DMS153 (cell line): ENCODE results near the gene PDE1C.

Experiments
- DNase-seq: peaks from one replicate; lab custom pipeline; 2025; lab: John Stamatoyannopoulos, UW

The PDE1C gene

DNA sequence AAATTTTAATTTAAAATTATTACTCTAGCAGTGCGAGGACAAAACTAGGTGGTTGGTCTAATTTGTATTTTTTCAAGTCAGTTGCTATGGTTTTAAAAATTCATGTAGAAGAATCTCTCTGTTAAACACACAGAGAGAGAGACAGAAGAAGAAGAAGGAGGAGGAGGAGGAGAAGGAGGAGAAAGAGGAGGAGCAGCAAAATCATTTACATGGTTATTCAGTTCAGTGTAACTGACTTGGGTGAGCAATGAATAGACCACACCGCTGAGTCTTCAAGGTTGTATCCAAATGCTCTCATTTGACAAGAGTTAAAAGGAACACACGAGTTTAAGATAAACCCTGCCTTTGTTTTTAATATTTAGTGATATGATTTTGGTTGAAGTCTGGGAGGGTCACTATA, 131.1 kb downstream of the PDE1C start:
- no peak for DNase-seq

DNA sequence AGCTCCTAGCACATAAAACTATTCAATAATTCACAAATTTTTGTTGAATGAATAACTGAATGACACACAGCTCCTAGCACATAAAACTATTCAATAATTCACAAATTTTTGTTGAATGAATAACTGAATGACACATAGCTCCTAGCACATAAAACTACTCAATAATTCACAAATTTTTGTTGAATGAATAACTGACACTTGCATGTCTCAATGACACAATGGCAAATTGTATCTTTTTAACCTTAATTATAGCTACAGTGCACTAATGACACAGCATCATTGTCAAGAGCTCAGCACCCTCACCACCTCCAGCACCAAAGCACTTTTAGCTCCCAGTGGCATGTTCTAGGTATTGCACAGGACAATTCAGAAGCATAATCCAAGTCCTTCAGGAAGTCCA, 131.6 kb downstream of the PDE1C start:
- no peak for DNase-seq

DNA sequence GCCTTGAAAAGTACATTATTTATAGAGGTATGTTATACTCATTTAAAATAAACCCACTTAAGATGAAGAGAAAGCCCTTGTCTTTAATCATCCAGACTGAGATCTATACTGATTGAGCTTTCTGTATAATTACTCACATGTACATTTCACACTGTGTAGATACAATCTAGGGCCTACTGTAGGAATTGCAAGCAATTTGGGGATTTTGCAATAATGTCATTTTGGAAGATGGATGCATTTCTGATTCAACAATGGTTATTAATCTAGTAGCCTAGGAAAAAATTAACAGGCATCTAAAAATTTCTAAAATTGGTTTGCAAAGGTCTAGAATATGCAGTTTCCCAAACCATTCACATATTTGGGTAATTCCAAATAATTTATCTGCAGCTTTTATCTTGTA, 132.2 kb downstream of the PDE1C start:
- DNase-seq: no peak

DNA sequence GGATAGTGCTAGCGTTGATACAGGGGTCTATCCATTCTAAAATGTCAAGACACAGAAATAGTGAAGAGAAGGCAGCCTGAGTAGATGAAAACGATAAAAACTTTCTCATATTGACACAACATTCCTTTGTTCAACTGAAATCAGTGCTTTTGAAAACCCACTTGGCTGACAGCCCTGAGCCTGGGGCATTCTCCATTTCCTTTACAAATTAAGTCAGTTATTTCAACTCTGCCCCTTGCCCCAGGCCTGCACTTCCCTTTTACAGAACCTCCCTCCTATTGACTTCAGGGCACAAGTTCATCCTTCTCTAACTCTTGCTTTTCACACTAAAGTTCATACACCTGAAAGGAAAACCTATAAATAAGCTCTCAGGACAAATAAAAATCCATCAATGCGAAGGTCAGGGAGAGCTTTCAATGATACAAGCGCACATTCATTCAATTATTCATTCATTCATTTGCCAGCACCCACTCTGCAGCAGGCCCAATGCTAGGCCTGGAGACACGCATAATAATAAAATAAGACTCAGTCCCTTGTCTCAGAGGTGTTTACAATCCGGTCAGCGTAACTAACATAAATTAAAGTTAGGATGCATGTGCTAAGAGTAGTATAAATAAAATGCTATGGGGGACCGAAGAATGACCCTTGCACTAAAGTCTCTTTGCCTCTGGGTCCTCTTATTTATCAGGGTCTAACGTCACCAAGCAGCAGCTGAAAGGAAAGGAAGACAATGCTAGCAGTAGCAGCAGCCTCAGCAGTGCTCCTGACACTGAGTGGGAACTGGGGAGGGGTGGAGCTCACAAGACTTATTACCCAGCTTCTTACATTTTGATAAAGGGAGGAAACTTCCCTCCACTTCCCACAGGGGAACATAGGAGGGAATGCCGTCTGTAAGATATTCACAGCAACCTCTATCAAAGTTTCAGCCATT, 134.8 kb downstream of the PDE1C start:
- no peak for DNase-seq

DNA sequence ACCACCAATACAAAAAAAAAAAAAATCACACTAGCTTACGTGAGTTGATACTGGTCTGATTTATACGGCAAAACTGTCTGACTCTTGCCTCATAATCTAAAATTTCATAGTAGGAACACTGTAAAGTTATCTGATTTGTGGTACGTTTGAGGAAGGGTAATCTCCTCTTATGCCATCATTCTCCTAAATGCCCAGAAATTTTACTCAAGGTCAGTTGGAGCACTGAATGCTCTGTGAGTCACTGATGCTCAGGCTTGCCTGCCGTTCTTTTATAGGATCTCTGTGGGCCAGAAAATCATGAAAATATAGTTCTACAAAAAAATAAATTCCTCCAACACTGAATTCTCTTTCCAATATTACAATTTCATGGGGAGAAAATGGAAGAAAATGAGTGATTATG, 135.7 kb downstream of the PDE1C start:
- DNase-seq: no peak

DNA sequence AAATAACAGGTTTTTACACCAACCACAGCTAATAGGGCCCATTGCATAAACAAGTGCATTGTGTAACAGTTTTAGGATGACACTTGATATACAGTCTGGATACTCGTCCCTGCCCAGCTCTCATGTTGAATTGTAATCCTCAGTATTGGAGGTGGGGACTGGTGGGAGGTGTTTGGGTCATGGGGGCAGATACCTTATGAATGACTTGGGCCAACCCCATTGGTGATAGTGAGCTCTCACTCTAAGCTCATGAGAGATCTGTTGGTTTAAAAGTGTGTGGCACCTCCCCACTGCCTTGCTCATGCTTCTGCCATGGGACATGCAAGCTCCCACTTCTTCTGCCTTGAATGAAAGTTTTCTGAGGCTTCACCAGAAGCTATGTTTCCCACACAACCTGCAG, 136.7 kb downstream of the PDE1C start:
- no peak for DNase-seq

DNA sequence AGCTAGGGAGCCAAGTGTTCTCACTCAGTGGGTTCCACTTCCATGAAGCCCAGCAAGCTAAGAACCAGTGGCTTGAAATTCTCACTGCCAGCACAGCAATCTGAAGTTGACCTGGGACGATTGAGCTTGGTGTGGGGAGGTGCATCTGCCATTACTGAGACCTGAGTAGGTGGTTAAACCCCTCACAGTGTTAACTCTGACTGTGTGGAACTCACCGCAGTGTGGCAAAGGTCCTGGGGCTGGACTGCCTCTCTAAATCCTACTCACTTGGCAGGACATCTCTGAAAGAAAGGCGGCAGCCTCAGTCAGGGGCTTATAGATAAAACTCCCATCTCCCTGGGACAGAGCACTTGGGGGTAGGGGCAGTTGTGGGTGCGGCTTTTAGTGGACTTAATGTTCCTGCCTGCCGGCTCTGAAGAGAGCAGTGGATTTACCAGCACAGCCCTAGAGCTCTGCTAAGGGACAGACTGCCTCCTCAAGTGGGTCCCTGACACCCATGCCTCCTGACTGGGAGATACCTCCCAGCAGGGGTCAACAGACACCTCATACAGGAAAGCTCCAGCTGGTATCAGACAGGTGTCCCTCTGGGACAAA, 143.1 kb downstream of the PDE1C start:
- no peak for DNase-seq

DNA sequence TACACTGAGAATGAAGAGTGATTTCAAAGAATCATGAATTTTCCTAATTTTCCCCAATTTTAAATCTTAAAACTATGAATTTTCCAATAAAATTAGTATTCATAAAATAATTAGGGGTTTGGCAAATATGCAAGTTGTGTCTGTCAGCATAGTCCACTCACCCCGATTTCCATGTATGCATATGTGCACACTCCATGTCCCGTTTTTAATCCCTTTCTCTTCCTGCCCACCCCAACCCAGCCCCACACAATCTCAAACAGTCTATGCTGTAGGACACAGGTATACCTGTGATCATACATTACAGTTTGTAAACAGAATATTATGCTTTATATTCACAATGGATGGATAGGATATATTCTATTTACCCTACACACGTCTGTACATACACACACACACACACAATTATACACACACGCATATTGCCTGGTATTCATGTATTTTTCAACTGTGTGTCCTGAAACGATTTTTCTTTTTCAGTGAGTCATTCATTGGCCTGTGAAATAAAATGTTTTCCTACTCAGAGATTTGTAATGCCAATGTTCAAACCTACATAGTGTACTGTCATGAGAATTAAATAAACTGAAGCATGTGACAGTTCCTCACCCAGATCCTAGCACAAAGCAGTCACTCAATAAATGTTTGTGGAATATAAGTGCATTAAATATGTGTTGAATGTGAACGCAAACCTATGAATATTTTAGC, 144.3 kb downstream of the PDE1C start:
- no peak for DNase-seq

DNA sequence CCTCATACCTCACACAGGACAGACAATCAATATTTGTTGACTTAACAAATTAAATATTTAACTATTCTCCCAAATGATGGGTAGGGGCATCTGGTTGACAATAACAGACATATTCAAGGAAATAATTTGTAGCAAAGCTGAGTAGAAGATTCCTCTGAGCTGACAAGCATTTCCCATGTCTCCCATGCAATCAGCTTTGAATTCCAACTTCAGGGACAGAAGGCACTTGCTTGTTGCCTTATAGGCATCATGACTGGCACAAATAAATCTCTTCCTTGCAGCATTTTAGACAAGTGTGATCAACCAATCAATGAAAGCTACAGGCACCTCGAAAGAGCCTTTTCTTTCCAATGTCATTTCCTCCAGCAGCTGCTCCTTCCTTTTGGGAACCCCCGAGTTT, 146.0 kb downstream of the PDE1C start:
- no peak for DNase-seq

DNA sequence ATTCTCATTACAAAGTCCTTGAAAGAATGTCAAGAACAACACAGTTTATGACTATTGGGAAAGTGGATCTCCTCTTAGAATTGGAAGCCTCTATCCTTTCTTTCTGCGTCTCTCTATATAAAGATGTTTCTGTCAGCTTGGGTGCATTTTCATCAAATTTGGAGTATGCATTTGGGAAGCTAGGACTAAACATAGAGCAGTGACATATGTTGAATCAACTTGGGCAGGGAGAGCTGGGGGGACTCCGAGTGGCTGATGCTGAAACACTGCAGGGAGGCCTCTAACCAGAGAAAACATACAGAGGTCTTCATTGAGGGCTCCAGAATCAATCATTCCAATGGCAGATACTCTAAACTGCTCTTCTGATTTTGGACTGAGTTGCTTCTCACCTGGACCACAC, 147.4 kb downstream of the PDE1C start:
- DNase-seq: no peak

DNA sequence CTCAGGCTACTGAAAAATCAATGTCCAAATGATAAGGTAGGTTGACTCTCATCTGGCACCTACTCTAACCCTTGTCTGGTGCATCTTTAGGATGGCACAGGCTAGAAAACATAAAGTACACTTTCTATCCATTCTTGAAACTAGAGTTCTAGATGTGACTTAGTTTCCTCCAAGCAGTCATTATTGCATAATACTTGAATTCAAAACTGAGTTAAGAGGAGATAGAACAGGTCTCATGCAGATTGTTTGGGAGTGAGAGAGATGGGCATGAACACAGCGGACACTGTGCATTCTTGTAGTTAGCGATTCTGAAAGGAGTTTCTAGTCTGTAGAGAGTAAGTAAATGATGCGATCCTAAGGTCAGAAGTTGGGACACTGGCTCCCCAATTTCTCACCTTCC, 149.2 kb downstream of the PDE1C start:
- no peak for DNase-seq

DNA sequence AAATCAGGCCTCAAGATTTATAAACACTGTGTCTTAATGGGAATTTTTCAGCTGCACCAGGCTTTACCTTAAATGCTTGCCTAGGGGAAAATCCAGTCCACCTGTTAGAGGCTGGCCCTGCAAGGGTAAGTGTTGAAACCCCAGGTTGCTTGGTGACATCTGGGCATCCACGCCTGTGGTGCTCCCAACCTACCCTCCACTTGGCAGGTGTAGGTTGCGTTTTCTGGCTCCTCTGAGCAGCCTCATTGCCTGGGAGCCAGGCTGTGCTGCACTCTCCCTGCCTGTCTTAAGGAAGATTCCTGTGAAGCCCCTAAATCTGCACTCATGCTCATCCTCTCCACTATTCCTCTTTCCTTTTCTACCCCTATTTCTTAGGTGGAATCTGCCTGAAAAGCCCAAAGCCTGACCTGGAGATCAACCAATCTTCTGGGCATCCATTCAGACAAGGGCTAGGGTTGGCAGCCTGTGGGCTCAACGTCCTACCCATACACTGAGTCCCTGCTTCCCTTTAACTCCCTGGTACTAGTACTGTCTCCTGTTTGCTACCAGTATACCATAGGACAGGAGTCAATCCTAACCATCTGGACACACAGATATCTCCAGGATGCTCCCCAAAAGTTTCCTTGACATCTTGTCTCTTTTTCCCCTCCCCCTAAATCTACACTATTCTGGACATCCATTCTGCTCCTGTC, 150.4 kb downstream of the PDE1C start:
- DNase-seq: no peak

DNA sequence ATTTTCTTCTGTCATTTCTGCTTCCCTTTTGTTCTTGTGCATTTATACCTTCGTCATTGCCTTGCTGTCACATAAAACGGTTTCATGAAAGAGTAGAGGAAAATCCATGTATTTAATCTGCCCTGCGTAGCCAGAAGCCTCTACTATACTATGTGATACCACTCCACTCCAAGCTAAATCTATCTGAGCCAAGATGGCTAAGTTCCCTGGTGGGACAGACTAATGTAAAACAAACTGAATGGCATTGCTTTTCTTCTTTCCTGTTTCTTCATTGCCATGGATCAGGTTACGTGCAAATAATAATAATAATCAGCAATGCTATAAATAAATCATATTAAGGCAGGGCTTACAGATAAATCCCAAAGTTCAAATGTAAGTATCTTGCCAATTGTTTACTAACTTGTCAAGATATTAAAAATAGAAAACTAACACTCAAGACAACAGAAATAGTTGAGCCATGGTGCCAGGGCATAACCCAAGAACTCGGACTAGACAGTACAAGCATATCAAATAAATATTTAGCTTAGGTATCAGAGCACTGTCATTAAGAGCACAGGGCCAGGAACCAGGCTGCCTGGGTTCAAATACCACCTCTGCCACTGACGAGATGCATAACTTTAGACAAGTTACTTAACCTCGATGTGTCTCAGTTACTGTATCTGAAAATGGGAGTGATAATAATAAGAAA, 151.4 kb downstream of the PDE1C start:
- no peak for DNase-seq

DNA sequence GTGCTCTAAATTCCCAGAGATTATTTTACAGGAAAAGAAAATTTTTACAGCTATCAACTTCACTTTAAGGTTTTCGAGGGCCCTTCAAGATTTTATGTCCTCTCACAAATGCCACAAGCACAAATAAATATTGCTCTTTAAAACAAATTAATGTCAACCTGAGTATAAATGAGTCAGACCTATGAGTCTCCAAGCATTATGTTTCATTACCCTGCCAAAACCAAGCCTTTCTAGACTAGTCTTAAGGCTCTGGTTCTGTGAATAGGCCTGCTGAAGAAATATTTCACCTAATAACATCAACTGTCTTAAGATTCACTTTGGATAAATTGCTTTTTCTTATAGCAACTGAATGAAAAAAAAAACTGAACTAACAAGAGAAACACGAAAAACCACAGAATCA, 153.0 kb downstream of the PDE1C start:
- no peak for DNase-seq

DNA sequence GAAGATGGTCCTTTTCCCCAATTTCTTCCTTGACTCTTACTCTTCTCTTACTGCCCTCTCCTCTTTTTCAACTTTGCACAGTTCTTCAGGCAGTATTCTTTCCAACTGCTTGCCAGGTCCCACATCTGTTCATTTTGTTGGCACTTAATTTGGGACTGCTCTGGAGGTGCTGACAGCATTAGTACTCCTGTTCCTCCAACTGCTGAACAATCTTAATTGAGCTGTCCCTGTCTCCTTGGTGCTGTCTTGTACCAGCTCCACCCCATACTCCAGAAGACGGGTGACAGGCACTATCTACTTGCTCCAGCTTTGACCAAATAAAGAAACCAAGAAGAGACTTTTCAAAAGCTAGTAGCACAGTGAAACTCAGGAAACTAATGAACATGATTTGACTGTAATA, 160.0 kb downstream of the PDE1C start:
- DNase-seq: no peak

DNA sequence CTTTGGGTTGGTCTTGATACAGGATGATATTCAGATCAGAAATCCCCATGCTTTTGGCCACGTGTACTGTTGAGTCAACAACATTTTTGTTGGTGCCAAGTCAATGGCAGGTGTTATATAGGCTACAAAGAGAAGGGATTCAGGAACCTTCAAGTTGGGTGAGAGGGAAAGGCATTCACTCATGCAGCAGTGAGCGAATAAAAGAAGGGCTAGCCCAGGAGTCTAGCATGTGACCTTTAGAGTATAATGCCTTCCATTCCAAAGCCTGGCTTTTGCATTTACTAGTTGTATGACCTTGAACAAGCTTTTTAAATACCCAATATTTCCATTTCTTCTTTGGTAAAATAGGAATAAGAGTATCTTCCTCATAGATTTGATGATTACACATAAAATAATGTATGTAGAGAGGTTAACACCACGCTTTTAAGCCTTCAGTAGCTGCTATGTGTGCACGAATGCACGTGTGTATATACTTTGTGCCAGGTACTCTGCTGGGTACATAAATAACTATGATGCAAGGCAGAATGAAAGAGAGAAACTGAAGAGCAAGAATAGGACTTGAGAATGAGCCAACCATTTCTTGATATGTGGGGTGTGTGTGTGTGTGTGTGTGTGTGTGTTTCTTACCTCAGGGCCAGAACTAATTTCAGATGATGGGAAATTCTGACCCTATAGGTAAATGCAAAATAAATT, 163.6 kb downstream of the PDE1C start:
- no peak for DNase-seq

DNA sequence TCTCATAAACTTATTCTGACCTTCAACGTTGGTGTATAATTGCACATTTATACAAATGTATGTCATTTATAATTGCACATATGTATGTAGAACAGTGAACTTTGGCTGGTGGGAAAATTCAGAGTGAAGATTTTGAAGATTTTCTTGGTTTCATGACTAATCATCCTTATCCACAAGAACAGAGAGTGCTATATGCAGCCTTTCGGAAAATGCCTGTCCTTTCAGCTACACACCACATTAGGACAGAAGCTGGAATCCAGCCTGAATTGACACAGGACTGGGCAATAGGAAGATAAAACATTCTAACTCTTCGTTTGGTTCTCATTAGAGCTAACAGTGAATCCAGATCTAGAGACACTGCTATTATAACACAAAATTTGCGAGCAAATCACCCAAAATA, 166.2 kb downstream of the PDE1C start:
- DNase-seq: no peak

DNA sequence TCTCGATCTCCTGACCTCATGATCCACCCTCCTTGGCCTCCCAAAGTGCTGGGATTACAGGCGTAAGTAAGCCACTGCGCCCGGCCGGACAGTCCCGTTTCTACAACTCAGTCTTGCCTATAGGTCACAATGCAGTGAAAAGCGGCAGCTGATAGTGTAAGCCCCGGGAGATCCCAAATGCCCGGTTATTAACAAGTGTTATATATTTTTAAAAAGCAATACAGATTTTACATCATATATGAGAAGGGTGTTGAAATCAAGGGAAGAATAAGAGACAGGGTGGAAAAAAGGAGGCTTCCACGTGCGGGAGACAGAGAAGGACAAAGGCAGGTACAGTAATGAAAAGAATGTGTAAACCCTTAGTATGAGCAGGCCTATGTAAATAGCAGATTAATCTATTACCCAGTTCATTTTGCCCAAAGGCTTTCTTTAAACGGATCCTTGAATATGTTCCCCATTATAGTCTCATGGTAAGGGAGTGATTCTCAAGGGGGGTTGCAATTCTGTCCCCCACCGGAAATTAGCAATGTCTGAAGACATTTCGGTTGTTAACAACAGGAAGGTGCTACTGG, 170.8 kb downstream of the PDE1C start:
- DNase-seq: no peak

DNA sequence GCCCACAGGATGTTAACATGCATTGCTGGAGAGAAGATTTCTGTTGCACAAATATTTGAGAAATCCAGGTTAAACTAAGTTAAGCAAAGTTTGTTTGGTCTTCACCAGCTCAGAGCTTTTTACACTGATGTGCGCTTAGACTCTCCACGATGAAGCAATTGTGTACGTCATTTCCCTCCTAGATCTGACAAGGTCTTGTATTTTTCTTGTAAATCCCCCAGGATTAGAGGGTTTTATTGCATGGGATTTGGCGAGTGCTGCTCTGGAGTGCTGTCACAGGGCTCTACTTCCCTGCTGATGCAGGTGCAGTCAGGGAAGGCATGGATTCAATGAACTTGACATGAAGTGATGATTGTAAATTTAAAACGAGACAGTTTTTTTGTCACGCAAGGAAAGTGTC, 173.3 kb downstream of the PDE1C start:
- no peak for DNase-seq

DNA sequence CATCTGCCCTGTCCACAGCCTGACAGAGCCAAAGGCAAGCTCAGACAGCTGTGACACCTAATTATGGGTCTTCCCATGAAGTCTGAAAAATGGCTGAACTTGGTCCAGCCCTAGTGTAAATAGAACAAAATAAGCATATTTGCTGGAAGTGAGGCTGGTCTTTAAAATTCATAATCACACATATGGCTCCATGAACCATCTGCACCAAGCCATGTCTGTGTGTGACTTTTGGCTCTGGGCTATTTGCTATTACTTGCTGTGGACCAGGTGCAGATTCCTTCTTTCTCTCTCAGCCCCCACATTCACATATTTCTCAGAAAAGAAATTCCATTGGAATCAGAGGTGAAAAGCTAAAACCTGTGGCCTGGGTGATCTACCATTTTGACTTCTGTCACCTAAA, 175.9 kb downstream of the PDE1C start:
- no peak for DNase-seq

DNA sequence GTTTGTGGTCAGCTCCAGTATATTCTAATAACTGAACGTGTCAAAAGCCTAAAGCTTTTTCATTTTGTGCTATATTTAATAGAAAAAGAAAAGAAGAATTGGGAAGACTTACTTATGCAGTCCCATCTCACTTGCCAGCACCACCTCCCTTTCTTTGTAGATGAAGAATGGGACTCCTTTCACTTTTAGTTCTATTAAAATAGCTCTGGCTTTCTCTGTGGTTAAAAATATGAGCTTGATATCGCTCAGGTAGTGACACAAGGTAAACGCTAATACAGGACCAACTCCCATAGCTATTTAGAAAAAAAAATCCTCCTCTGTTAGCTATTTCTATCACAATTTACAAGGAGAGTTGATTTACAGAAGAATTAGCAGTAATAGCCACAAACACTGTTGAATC, 176.8 kb downstream of the PDE1C start:
- no peak for DNase-seq
